ENCODE data around the gene MCTP1.
A peak's percentile ranks its signal among the peaks of the same experiment; 100 is the strongest.

DNA sequence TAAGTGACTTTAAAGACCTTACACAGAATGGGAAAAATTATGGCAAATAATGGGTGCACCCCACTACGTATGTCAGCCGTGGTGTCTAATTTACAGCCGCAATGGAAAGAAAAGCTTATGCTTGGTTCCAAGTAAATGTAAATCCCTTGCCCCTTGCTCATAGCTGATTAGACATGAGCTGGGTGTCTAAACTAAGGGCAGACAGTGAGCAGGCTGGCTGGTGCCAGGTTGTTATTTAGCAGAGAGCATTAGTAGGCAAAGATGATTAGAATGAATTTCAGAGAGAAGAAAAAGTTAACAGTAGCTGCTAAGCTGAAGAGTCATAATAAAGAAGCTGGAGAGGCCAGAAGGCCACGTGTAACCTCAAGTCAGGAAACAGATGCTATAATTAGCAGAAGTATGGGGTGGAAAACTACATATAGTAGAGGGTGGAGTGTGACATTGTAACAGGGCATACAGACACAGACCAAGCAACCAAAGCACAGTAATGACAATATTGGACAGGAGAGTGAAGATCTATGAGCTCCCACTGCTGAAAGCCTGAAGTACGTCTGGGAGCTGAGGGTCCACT, 257.7 kb downstream of the MCTP1 start:
- TF ChIP-seq, protein P1, sequence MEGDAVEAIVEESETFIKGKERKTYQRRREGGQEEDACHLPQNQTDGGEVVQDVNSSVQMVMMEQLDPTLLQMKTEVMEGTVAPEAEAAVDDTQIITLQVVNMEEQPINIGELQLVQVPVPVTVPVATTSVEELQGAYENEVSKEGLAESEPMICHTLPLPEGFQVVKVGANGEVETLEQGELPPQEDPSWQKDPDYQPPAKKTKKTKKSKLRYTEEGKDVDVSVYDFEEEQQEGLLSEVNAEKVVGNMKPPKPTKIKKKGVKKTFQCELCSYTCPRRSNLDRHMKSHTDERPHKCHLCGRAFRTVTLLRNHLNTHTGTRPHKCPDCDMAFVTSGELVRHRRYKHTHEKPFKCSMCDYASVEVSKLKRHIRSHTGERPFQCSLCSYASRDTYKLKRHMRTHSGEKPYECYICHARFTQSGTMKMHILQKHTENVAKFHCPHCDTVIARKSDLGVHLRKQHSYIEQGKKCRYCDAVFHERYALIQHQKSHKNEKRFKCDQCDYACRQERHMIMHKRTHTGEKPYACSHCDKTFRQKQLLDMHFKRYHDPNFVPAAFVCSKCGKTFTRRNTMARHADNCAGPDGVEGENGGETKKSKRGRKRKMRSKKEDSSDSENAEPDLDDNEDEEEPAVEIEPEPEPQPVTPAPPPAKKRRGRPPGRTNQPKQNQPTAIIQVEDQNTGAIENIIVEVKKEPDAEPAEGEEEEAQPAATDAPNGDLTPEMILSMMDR (conservative IDR thresholded peaks at IDR 0.05): no peak
- 0 out of 2 replicates have a peak, but pooled peaks have one; percentile 18 for TF ChIP-seq ZFX (IDR thresholded peaks at IDR 0.05)
